HEK293 (cell line): ENCODE measurements around the gene SF1.

Experiments used
- CTCF ChIA-PET: fragments of 350-600 bp; formaldehyde crosslinking; extraction: SDS; loops from one replicate; lab custom pipeline; 2021; ENCODE audit warnings: antibody characterized with exemption; lab: Yijun Ruan, JAX
- POLR2A ChIA-PET: fragments of 300-600 bp; formaldehyde crosslinking; extraction: SDS; loops from one replicate; lab custom pipeline; 2020; ENCODE audit warnings: antibody characterized with exemption, inconsistent platforms; lab: Yijun Ruan, JAX
- H3K27ac ChIP-seq: fragments of 200-500 bp; sonication (Bioruptor generic); 2 replicates; pipeline ENCODE4 v1.5.1; 2014; ENCODE audit warnings: low read depth, low read length, control low read depth, inconsistent platforms; ENCODE audit errors: extremely low read depth
- H3K36me3 ChIP-seq, 2 experiments: fragments of 200-500 bp in 1 of 2; sonication (Bioruptor generic) in 1 of 2; 1 replicate in 1 of 2; 2 replicates in 1 of 2; pipeline ENCODE4 v1.5.1; 2014 to 2017; ENCODE audit warnings: inconsistent platforms in 2 of 2, low read length in 2 of 2; ENCODE audit not compliant: control insufficient read depth in 2 of 2, insufficient read depth in 1 of 2
- H3K4me1 ChIP-seq: fragments of 200-500 bp; sonication (Bioruptor generic); 2 replicates; pipeline ENCODE4 v1.5.1; 2014; ENCODE audit warnings: mild to moderate bottlenecking, low read length, inconsistent platforms; ENCODE audit not compliant: control insufficient read depth, insufficient read depth
- H3K4me3 ChIP-seq: 2 replicates; pipeline ENCODE4 v1.5.1; 2011; ENCODE audit warnings: low read depth, mild to moderate bottlenecking, control low read depth, low read length, moderate library complexity
- H3K9me3 ChIP-seq: fragments of 200-500 bp; sonication (Bioruptor generic); 2 replicates; pipeline ENCODE4 v1.5.1; 2014; ENCODE audit warnings: low read depth, low read length, inconsistent platforms; ENCODE audit not compliant: control insufficient read depth, insufficient read depth
- BCL11B ChIP-seq: fragments of 450-650 bp; formaldehyde crosslinking; IDR thresholded peaks from 2 replicates; pipeline ENCODE4 v1.5.1; 2016; ENCODE audit warnings: low read depth, missing biosample characterization, missing genetic modification characterization
- CTCF ChIP-seq: fragments of 450-650 bp; formaldehyde crosslinking; IDR thresholded peaks from 2 replicates; pipeline ENCODE4 v1.5.1; 2016; ENCODE audit warnings: missing biosample characterization, missing genetic modification characterization
- KLF17 ChIP-seq: fragments of 450-650 bp; formaldehyde crosslinking; IDR thresholded peaks from 2 replicates; pipeline ENCODE4 v1.5.1; 2016; ENCODE audit warnings: missing biosample characterization, missing genetic modification characterization
- KLF8 ChIP-seq: fragments of 450-650 bp; formaldehyde crosslinking; IDR thresholded peaks from 2 replicates; pipeline ENCODE4 v1.5.1; 2016; ENCODE audit warnings: missing biosample characterization, missing genetic modification characterization
- MYNN ChIP-seq: fragments of 450-650 bp; formaldehyde crosslinking; IDR thresholded peaks from 2 replicates; pipeline ENCODE4 v1.5.1; 2016; ENCODE audit warnings: missing biosample characterization, missing genetic modification characterization, borderline replicate concordance
- OSR2 ChIP-seq: fragments of 450-650 bp; formaldehyde crosslinking; IDR thresholded peaks from 2 replicates; pipeline ENCODE4 v1.5.1; 2016; ENCODE audit warnings: missing biosample characterization, missing genetic modification characterization
- REST ChIP-seq: fragments of 450-650 bp; formaldehyde crosslinking; IDR thresholded peaks from 2 replicates; pipeline ENCODE4 v1.5.1; 2016; ENCODE audit warnings: missing biosample characterization, missing genetic modification characterization
- TSHZ1 ChIP-seq: fragments of 450-650 bp; formaldehyde crosslinking; IDR thresholded peaks from 2 replicates; pipeline ENCODE4 v1.5.1; 2016; ENCODE audit warnings: missing biosample characterization, missing genetic modification characterization, borderline replicate concordance
- YY1 ChIP-seq: fragments of 450-650 bp; formaldehyde crosslinking; IDR thresholded peaks from 2 replicates; pipeline ENCODE4 v1.5.1; 2018; ENCODE audit warnings: missing biosample characterization, missing genetic modification characterization
- ZBTB8A ChIP-seq: fragments of 450-650 bp; formaldehyde crosslinking; IDR thresholded peaks from 2 replicates; pipeline ENCODE4 v1.5.1; 2016; ENCODE audit warnings: missing biosample characterization, missing genetic modification characterization
- ZNF121 ChIP-seq: fragments of 450-650 bp; formaldehyde crosslinking; IDR thresholded peaks from 2 replicates; pipeline ENCODE4 v1.5.1; 2016; ENCODE audit warnings: missing biosample characterization, missing genetic modification characterization
- ZNF146 ChIP-seq: fragments of 450-650 bp; formaldehyde crosslinking; IDR thresholded peaks from 2 replicates; pipeline ENCODE4 v1.5.1; 2016; ENCODE audit warnings: missing biosample characterization, missing genetic modification characterization
- ZNF341 ChIP-seq: fragments of 450-650 bp; formaldehyde crosslinking; IDR thresholded peaks from 2 replicates; pipeline ENCODE4; 2016; ENCODE audit warnings: low read depth, missing biosample characterization, missing genetic modification characterization
- ZNF416 ChIP-seq: fragments of 450-650 bp; formaldehyde crosslinking; IDR thresholded peaks from 2 replicates; pipeline ENCODE4 v1.5.1; 2016; ENCODE audit warnings: missing biosample characterization, missing genetic modification characterization
- ZNF548 ChIP-seq: fragments of 450-650 bp; formaldehyde crosslinking; IDR thresholded peaks from 2 replicates; pipeline ENCODE4 v1.5.1; 2016; ENCODE audit warnings: missing biosample characterization, missing genetic modification characterization
- ZNF571 ChIP-seq: fragments of 450-650 bp; formaldehyde crosslinking; IDR thresholded peaks from 2 replicates; pipeline ENCODE4 v1.5.0; 2017; ENCODE audit warnings: missing biosample characterization, missing genetic modification characterization
- ZNF580 ChIP-seq: fragments of 450-650 bp; formaldehyde crosslinking; IDR thresholded peaks from 2 replicates; pipeline ENCODE4 v1.5.1; 2016; ENCODE audit warnings: missing biosample characterization, missing genetic modification characterization
- ZNF704 ChIP-seq: fragments of 450-650 bp; formaldehyde crosslinking; IDR thresholded peaks from 2 replicates; pipeline ENCODE4 v1.5.1; 2016; ENCODE audit warnings: missing biosample characterization, missing genetic modification characterization
- ZNF792 ChIP-seq: fragments of 450-650 bp; formaldehyde crosslinking; IDR thresholded peaks from 2 replicates; pipeline ENCODE4 v1.5.1; 2016; ENCODE audit warnings: missing biosample characterization, missing genetic modification characterization
- ZNF843 ChIP-seq: fragments of 450-650 bp; formaldehyde crosslinking; IDR thresholded peaks from 2 replicates; pipeline ENCODE4 v1.5.1; 2016; ENCODE audit warnings: missing biosample characterization, missing genetic modification characterization

Gene SF1

GRCh38 chr11:64754919-64755662 lies 23.3 kb downstream of the SF1 start (continued):
- TF ChIP-seq ZNF580 (no peak), ZNF121 (tag by site-specific recombination) (no peak), KLF17 (tag by site-specific recombination) (no peak), ZNF704 (no peak)

- POLR2A ChIA-PET: no interaction called here
- Histone ChIP-seq H3K36me3 (peaks cover 0 to 3% of the 10 kb centered on the region in 2 experiments; a peak in 1 of 3 replicates), H3K9me3 (no peaks in the 10 kb centered on the region), H3K4me3 (no peak overlapping the region), H3K4me1 (no peaks in the 10 kb centered on the region), H3K27ac (no peak overlapping the region)
- no peak for TF ChIP-seq OSR2 (tag by site-specific recombination)
- no peak for TF ChIP-seq ZNF843 (tag by site-specific recombination)
- TF ChIP-seq REST (tag by site-specific recombination): no peak
- TF ChIP-seq ZNF146: no peak
- no peak for TF ChIP-seq KLF8 (tag by site-specific recombination)
- TF ChIP-seq ZNF416 (tag by site-specific recombination): no peak
- no peak for TF ChIP-seq TSHZ1 (tag by site-specific recombination)
- no peak for TF ChIP-seq ZNF571 (tag by site-specific recombination)
- TF ChIP-seq BCL11B (tag by site-specific recombination): no peak
- no peak for TF ChIP-seq MYNN (tag by site-specific recombination)
- no peak for TF ChIP-seq ZNF341
- no peak for TF ChIP-seq ZNF792 (tag by site-specific recombination)
- no peak for TF ChIP-seq ZBTB8A (tag by site-specific recombination)
- no peak for TF ChIP-seq YY1 (tag by site-specific recombination)
- no peak for TF ChIP-seq ZNF548 (tag by site-specific recombination)
- TF ChIP-seq CTCF (tag by site-specific recombination): no peak
- CTCF ChIA-PET: interaction anchor here (1.0 kb wide), 1 partner anchor 10 kb away, joined by 3 read pairs; the partner anchor contains the start of gene RASGRP2
Observed at GRCh38 chr11:64754124-64754918, 24.0 kb downstream of the SF1 start.
